Fibroblast of villous mesenchyme (primary cell): Measurements from ENCODE around the gene SNX3. TPM values are rescaled to one million over a fixed set of nuclear protein-coding genes. Genes with fewer than 3 reads are reported as not detected.

Experiments used
- DNase-seq: peaks from one replicate; pipeline ENCODE4 v3.0.0-alpha.2; 2010; ENCODE audit warnings: low read depth
- H3K4me3 ChIP-seq: 2 replicates; pipeline ENCODE4 v1.5.1; 2011; ENCODE audit warnings: low read depth, mild to moderate bottlenecking, low read length
- total RNA-seq: library from RNA; depleted of rRNA; stranded (reverse); fragments of >200 nt; gene quantifications from 2 replicates; pipeline ENCODE4 v1.2.3, GENCODE V29; 2012
- TF ChIP-seq, protein P1 (sequence below): IDR thresholded peaks from 2 replicates; pipeline ENCODE4 v1.5.1; 2012; ENCODE audit warnings: low read depth, mild to moderate bottlenecking, low read length; ENCODE audit not compliant: insufficient read depth

Gene SNX3
- total RNA-seq, 1 donor = 187 TPM

DNA sequence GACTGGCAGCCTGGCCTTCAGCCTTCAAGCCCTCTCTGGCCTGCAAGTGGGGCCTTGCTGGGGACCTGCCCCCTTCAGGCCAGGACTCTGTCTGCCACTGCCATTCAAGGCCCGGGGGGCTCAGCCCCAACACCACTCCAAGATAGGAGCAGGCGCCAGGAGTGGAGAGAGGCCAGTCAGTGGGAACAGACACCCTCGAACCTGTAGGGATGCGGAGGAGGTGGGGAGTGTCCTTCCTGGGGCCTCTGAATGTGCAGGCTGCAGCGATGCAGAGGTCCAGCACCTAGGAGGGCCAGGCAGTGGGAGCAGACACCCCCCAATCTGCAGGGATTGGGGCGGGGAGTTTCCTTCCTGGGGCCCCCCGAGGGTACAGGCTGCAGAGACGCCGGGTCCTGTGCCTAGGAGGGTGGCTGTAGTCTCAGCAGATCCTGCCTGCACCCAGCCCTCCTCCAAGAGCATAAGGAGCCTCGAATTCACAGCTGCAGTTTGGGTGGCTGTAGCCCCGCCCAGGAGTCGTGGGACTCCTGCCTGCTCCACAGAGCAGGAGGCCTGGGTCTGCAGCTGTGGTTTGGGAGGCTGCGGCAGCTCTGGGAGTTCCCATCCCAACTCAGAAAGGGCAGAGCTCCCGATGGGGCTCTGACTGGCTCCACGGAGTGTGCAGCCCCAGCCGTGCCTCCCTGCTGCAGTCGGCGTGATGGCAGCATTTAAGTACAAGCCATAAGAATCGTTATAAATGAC, 61.9 kb downstream of the SNX3 start:
- TF ChIP-seq, protein P1, sequence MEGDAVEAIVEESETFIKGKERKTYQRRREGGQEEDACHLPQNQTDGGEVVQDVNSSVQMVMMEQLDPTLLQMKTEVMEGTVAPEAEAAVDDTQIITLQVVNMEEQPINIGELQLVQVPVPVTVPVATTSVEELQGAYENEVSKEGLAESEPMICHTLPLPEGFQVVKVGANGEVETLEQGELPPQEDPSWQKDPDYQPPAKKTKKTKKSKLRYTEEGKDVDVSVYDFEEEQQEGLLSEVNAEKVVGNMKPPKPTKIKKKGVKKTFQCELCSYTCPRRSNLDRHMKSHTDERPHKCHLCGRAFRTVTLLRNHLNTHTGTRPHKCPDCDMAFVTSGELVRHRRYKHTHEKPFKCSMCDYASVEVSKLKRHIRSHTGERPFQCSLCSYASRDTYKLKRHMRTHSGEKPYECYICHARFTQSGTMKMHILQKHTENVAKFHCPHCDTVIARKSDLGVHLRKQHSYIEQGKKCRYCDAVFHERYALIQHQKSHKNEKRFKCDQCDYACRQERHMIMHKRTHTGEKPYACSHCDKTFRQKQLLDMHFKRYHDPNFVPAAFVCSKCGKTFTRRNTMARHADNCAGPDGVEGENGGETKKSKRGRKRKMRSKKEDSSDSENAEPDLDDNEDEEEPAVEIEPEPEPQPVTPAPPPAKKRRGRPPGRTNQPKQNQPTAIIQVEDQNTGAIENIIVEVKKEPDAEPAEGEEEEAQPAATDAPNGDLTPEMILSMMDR = no peak
- no peak for DNase-seq
- H3K4me3 ChIP-seq = no peak overlapping the region

DNA sequence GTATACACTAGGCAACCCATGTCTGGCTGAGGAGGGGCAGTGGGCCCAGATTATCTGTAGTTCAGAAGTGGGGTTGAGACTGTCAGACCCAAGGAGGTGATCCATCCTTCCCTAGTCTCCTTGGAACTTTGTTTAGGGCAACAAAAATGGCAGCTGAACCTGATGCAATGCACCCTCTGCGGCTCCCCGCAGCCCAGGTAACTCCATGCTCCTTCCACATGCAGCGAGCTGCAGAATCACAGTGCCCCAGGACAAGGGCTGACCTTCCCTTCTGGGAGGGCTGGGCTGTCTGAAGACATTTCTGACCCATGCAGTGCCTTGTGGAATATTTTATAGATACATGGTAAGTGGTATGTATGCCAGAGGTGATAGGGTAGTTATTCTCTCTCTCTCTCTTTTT, 65.6 kb downstream of the SNX3 start:
- TF ChIP-seq, protein P1 = no peak
- no peak overlapping the region for H3K4me3 ChIP-seq
- no peak for DNase-seq

DNA sequence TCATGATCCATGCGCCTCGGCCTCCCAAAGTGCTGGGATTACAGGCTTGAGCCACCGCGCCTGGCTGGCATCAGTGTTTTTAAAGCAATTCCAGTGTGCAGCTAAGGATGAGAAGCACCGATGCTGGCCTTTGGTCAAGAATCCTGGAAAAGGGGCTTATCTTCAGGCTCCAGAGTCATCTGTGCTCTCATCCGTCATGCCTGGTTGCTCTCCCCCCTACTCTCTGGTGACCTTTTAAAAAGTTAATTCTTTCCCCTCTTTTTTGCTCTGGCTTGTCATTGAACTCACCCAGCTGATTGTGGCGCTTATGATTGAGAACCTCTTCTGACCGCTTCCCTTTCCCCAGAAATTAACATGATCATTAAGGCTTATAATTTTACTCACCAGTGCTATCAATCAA, 66.3 kb downstream of the SNX3 start:
- no peak for DNase-seq
- H3K4me3 ChIP-seq = no peak overlapping the region
- TF ChIP-seq, protein P1 = no peak

DNA sequence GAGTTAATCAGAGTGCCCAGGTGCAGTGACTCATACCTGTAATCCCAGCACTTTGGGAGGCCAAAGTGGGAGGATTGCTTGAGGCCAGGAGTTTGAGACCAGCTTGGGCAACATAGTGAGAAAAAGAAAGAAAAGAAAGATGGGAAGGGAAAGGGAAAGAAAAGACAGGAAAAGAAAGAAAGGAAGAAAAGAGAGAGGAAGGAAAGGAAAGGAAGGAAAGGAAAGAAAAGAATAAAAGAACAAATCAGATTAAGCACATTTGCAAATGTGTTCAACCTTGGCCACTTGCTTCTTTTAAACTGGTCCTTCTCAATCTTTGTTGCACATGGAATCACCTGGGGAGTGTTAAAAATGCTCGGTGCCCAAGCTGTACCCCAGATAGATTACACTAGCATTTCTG, 67.0 kb downstream of the SNX3 start:
- DNase-seq = no peak
- no peak overlapping the region for H3K4me3 ChIP-seq
- TF ChIP-seq, protein P1 = no peak

DNA sequence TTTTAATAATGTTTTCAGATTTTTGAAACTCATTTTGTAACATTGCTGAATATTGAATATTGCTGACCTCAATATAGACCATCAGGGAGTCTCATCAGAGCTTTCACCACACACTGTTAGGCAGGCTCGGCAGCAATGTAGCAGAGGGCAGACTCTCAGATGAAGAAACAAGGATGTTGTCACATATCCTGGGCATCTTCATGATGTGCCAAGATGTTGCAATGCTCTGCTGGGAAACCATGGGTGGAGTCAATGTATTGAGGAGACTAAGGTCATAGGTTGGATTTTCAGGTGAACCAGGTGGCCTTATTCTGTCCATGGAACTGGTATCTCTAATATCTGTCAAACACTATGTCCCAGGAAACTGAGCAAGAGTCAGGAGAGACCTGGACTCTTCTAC, 67.7 kb downstream of the SNX3 start:
- DNase-seq = no peak
- H3K4me3 ChIP-seq = no peak overlapping the region
- TF ChIP-seq, protein P1 = no peak

DNA sequence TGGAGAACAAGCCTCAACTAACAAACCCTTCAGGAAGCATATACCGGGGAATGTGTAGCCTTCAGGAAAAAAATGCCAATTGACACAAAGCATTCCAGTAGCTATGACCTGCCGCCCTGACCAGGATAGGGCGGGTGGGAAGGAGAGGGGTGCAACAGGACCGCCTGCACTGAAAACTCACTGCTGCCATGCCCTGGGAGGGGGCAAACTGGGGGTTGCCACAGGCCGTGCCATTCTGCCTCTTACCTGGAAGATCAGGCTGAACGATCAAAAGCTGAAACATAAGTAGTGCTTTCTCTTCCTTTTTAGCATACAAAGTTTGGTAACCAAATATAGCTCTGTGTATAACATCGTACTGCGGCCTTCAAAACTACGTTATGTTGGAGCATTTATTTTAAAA, 73.3 kb downstream of the SNX3 start:
- TF ChIP-seq, protein P1 = no peak
- H3K4me3 ChIP-seq = no peak overlapping the region
- no peak for DNase-seq

DNA sequence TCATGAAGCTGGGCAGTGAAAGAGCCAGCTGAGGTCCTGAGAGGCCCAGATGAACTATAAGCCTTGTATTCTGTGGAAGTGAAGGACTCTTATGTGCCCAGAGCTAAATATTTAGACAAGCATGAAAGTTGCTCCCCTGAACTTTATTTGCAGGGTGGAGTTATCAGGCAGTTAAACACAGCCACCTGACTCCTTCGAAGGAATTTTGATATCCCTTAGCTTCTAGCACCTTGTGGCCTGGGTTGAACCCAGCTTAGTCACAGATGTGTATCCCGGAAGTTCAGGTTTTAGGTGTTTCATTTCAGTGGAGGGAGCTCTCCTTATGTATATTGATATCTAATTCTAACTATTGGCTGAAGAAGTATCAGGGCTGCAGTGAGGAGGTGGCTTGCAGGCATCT, 74.6 kb downstream of the SNX3 start:
- DNase-seq = no peak
- TF ChIP-seq, protein P1 = no peak
- H3K4me3 ChIP-seq = no peak overlapping the region
